GOT3 (cell line): ENCODE data around the gene TRIM68.

Experiments
- DNase-seq: peaks from one replicate; lab custom pipeline; 2025; ENCODE audit warnings: mixed read lengths; lab: John Stamatoyannopoulos, UW

Gene TRIM68

DNA sequence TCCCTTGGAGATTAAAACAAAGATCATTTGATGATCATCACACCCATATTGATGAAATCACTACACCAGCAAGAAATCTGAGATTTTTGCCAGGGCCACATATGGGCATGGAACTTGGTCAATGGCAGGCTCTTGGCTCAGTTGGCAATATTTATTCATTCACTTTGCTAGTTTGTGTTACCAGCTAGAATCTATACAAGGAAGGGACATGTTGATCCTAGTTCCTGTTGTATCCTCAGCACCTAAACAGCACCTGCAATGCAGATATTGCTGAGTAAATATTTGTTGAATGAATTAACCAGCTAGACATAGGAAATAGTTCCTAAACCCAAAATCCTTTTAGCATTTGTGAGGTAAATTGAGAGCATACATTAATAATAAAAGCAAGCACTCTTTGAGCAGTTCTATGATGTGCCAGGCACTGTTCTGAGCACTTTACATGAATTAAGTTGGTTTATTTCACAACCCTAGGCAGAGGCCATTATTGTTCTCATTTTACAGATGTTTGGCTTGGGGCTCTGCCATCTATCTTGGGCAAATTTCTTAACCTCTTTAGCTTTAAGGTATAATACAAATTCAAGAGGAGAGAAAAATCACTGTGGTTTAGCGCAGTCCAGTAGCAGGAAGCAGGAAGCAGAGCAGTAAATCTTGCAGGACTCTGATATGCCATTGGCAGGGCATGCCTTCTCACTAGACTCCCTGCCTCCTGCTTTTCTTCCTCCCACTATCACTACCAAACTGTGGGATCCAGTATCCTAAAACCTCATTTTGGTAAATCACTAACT lies 1.6 kb downstream of the TRIM68 start:
- no peak for DNase-seq

GRCh38 chr11:4605057-4605456 lies 3.0 kb downstream of the TRIM68 start:
- no peak for DNase-seq

GRCh38 chr11:4593739-4594138 lies 14.3 kb downstream of the TRIM68 start, which contains the start of gene OR52I1:
TSS of gene OR52I1 (plus strand) at chr11:4594039. CDS start at chr11:4594039, 0 bp downstream.
- DNase-seq, result no peak

DNA sequence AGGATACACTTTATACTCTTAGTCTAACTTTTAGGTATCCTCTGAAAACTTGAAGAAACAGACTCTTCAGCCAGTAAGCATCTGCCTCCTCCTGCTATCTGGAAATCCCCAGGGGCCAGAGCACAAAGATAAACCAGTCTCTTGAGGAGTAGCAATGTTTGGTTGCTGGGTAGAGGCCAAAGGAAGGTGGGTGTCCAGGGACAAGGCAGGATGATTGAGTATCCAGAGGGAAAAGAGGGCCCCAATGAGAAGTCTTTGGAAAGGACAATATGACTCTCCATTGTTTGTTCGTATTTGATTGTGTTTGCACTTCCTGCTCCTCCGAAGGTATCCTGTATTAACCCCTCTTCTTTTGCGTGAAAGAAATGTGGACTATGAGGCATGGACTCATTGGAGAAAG lies 19.0 kb downstream of the TRIM68 start:
- DNase-seq, result no peak

DNA sequence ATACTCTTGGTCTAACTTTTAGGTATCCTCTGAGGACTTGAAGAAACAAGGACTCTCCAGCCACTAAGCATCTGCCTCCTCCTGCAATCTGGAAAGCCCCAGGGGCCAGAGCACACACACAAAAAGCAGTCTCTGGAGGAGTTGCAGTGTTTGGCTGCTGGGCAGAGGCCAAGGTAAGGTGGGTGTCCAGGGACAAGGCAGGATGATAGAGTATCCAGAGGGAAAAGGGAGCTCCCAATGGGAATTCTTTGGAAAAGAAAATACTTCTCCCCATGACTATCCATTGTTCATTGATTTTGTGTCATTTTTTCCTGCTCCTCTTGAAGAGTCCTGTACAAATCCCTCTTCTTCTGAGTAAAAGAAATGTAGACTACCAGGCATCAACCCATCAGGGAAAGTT lies 26.6 kb downstream of the TRIM68 start, which contains the start of gene OR52I2:
Gene OR52I2 (plus strand): TSS at position 301 of the 400 bp plus-strand sequence.
- no peak for DNase-seq

DNA sequence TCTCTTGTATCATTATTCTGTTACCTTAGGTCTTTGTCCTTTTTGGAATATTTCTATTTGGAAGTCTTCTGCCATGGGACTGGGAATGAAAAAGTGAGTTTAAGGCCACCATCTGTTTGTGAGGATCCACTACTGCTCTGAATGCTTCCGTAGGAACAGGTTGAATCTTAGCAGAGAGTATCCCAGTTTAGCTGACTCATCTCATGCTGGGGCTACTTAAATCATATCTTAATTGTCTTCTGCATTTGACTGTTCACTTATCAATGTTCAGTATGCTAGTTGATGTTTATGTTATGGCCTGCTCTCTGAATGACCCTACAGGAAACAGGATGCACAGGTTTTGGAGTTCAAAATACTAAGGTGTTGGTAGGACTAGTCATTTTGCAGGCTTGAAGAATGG lies 27.9 kb downstream of the TRIM68 start:
- DNase-seq, result no peak

DNA sequence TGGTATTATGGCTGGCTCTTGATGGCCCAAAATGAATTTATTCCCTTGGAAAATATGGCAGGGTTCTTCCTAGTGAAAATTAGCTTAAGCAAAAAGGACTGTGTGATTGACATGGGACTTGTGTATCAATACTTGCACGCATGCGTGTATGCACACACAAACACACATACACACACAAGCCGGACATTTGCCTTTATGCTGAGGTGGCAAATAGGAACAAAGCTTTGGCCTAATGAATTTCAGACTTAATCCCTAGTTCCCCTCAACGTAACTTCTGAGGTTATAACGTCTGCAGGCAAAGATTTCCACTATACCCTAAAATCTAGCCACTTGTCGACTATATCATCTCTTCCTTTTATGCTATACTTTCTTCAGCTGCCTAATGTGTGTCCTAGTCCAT lies 29.4 kb downstream of the TRIM68 start:
- no peak for DNase-seq

GRCh38 chr11:4577761-4578160 lies 30.3 kb downstream of the TRIM68 start:
- no peak for DNase-seq

DNA sequence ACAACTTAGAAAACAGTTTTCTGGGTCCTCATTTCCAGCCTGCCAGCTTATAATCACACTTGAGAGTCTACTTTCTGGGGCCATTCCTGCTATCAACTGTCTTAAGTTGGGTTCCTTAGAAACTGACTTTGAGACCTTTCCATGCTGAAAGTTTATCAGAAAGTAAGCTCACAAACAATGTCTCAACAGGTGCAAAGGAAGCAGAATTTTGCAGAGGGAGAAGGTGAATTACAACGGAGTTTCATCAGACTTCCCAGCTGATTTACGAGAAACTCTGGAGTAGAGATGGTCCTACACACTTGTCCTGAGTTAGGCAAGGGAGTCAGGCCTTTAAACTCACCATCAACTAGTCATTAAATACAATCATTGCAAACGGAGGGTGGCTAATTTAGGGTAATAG lies 31.2 kb downstream of the TRIM68 start:
- DNase-seq, result no peak

DNA sequence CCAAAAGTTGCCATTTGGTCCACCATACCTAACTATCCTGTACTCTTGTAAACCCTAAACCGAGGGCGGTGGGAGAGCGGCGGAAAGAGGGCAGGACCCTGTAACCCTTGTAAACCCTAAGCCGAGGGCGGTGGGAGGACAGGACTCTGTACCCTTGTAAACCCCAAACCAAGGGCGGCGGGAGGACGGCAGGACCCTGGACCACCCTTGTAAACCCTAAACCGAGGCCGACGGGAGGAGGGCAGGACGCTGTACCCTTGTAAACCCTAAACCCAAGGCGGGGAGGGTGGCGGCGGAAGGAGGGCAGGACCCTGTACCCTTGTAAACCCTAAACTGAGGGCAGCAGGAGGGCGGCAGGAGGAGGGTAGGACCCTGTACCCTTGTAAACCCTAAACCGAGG lies 39.0 kb downstream of the TRIM68 start:
- DNase-seq, result no peak

DNA sequence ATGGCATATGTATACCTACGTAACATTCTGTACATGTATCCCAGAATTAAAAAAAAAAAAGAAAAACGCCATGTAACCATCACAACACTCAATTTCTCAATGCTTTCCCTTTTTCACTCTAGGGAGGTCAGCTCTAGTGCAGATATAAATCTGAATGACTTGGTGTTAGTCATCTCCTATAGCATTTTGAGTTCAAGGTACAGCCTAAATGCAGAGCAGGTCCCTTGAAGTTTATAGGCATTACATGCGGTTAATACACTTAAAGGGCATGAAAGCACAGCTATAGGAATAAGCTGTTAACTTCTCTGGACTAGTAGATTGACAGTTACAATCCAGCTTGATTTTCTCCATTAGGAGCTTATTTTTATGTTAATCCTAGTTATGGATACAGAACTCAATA lies 42.7 kb downstream of the TRIM68 start:
- no peak for DNase-seq

DNA sequence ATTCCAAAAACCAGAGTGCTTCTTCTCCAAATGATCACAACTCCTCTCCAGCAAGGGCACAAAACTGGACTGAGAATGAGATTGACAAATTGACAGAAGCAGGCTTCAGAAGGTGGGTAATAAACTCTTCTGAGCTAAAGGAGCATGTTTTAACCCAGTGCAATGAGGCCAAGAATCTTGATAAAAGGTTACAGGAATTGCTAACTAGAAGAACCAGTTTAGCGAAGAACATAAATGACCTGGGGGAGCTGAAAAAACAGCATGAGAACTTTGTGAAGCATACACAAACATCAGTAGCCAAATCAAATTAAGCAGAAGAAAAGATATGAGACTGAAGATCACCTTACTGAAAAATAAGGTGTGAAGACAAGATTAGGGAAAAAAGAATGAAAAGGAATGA lies 47.6 kb downstream of the TRIM68 start:
- DNase-seq, result no peak

GRCh38 chr11:4559527-4560440 lies 48.2 kb downstream of the TRIM68 start:
- DNase-seq, result no peak

GRCh38 chr11:4551346-4551979 lies 56.6 kb downstream of the TRIM68 start:
- DNase-seq, result no peak
